Epithelial cell of proximal tubule (primary cell): ENCODE results near the gene LIF. TPM values are rescaled to one million over a fixed set of nuclear protein-coding genes. Genes with fewer than 3 reads are reported as not detected.

Source experiments
- DNase-seq: peaks from one replicate; pipeline ENCODE4 v3.0.0-alpha.2; 2011; ENCODE audit warnings: low read depth
- H3K4me3 ChIP-seq: 2 replicates; pipeline ENCODE4 v1.5.1; 2011; ENCODE audit warnings: low read depth, mild to moderate bottlenecking, low read length
- CTCF ChIP-seq: conservative IDR thresholded peaks from 2 replicates; pipeline ENCODE4 v1.5.1; 2012; ENCODE audit warnings: low read depth, mild to moderate bottlenecking, low read length
- total RNA-seq: library from RNA; depleted of rRNA; stranded (reverse); fragments of >200 nt; gene quantifications from 2 replicates; pipeline ENCODE4 v1.2.3, GENCODE V29; 2015

The LIF gene
- total RNA-seq, 1 donor from 2014 or later, result 48.7 TPM

DNA sequence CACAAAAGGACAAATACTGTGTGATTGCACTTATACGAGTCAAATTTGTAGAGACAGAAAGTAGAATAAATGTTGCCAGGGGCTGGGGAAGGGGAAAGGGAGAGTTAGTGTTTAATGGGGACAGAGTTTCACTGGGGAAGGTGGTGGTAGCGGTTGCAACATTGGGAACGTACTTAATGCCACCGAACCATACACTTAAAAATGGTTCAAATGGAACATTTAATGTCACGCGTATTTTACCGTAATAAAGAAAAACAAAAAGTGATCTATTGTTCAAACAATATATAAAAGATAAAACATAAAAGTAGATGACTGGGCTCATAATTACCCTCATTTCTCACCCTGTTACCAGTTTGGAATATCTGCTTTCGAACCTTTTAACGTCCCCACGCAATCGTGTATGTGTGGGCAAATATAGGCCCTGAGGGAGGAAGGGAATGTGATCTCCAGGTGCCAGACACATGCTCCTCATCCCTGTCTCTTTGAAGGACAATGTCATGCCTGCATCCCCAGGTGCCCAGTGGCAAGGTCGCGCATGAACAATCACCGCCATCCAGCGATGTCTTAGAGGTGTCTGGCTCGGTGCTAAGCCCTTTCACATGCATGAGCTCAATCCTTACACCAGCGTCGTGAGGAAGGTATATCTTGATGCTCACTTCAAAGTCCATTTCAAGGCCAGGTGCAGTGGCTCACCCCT lies 35.3 kb downstream of the LIF start:
- no peak for DNase-seq
- TF ChIP-seq CTCF, result no peak
- no peak overlapping the region for H3K4me3 ChIP-seq

DNA sequence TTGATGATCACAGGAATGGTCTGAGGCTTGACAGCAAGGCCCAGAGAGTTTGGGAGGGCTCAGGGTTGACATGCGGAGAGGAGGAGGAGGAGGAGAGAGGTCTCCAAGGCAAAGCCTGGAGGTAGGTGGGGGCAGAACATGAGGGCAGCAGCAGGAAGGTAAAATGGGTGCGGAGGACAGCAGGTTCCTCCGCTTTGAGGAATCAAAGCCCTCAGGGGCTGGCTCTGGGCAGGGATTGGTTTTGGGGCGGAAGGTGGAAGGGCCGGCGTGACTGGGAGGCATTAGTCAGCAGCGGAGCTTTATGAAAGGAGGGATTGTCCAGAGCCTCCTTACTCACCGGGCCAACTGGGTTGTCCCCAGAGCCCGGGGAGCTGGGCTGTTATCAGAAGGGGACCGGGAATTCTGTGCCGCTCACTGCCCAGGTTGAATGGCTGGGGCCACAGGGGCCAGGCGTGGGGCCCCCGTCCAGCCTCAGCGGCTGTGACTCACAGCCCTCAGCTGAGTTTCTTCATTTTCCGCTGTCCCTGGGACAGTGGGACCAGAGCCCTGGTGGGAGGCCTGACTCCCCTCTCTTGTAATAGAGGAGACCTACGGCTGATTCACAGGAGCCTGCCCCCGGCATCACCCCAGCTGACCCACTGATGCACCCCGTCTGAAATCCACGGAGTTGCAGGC lies 36.2 kb downstream of the LIF start:
- no peak overlapping the region for H3K4me3 ChIP-seq
- DNase-seq, result no peak
- no peak for TF ChIP-seq CTCF

DNA sequence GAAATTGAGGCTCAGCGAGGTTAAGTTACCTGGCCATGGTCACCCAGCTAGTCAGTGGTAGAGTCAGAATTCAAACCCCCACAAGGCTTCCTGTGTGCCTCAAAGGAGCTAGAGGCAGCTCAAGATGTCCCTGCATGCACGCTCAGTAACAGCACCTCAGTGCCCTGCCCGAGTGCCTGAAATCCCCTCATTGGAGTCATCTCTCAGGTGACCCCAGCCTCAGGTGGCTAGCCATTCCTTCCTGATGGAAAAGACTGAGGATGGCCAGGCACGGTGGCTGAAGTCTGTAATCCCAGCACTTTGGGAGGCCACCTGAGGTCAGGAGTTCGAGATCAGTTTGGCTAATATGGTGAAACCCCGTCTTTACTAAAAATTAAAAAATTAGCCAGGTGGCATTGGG lies 36.9 kb downstream of the LIF start:
- no peak overlapping the region for H3K4me3 ChIP-seq
- TF ChIP-seq CTCF, result no peak
- no peak for DNase-seq

GRCh38 chr22:30208631-30209603 lies 37.6 kb downstream of the LIF start:
- H3K4me3 ChIP-seq, result no peak overlapping the region
- no peak for DNase-seq
- no peak for TF ChIP-seq CTCF

DNA sequence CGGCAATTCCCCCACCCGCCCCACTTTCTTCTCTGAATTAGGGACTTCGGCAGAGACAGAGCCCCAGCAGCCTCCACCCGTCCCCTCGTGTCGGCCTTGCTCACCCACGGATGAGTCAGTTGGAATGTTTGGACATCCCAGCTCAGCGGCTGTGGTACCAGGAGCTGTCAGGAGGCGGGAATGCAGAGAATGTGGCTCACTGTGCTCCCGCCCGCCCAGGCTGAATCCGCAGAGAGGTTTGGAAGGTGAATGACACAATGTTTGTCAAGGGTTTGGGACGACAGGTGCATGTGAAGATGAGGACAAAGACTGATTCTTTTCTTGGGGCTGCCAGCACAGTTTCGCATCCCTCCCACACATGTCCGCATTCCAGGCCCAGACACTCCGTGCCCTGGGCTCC lies 39.6 kb downstream of the LIF start:
- no peak for DNase-seq
- no peak overlapping the region for H3K4me3 ChIP-seq
- no peak for TF ChIP-seq CTCF

DNA sequence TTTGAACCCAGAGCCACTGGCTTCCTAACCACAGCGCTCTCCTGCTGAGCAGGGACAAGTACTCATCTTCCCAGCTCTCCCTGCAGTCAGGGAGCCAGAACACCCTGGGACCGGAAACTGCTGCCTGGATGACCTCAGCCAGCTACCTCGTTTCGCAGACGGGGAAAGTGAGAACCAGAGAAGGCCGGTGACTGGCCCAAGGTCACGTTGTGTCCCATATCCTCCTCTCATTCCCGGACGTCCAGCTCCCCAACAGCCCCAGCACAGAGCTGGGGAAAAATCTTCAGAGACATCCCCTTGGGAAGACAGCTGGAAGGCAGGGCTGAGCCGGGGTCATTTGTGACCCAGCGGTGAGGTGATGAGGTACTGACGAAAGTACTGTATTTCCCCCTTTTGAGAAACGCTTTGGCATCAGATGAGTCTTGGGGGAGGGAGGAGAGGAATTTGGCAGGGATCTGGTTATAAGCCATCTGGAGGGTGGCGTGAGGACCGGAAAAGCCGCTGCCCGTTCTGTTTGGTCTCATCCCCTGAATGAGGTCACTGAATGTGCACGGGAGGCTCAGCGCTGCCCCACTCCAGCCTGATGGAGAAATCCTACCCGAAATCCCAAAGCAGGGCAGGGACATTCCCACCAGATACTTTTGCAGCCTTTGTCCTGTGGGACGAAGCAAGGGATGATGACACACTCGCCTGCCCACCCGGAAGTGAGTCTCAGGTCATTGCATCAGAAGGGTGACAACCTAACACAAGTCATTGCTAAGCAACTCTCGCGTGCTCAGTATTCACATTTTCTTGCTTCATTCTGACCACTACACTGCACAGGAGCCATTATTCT lies 41.1 kb downstream of the LIF start:
- TF ChIP-seq CTCF, result no peak
- H3K4me3 ChIP-seq, result peak overlapping the region; percentile 33
- DNase-seq, result peak; percentile 89
